Measurements from ENCODE around the gene DPYSL4.
A peak's percentile ranks its signal among the peaks of the same experiment; 100 is the strongest.

The DPYSL4 gene

GRCh38 chr10:132239126-132240031, 52.6 kb downstream of the DPYSL4 start:
- DNase-seq (ENCODE audit: extremely low read depth in 1 of 2, low read depth in 1 of 2): no peak

DNA sequence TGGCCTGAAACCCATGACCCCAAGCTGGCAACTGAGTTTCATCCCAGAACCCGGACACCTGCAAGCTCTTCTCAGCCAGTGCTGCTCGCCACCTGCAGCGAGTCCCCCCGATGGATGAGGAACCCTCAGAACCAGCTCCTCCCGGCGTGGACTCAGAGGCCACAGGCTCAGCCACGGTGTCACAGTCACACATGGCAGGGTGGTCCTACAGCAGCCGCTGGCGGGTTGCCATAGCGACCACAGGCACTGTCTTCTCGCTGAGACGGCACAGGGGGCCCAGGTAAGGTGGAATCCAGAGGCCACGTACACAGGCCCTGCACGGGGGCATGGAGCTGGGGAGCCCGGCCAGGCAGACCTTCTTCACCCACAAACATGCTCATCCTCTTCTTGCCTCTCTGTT, 53.4 kb downstream of the DPYSL4 start:
- DNase-seq (ENCODE audit: extremely low read depth in 1 of 2, low read depth in 1 of 2): no peak

- DNase-seq (ENCODE audit: extremely low read depth in 1 of 2, low read depth in 1 of 2): no peak
Observed at GRCh38 chr10:132240581-132240980, 53.8 kb downstream of the DPYSL4 start.

GRCh38 chr10:132241086-132241485, 54.3 kb downstream of the DPYSL4 start:
- DNase-seq (ENCODE audit: extremely low read depth in 1 of 2, low read depth in 1 of 2): no peak

DNA sequence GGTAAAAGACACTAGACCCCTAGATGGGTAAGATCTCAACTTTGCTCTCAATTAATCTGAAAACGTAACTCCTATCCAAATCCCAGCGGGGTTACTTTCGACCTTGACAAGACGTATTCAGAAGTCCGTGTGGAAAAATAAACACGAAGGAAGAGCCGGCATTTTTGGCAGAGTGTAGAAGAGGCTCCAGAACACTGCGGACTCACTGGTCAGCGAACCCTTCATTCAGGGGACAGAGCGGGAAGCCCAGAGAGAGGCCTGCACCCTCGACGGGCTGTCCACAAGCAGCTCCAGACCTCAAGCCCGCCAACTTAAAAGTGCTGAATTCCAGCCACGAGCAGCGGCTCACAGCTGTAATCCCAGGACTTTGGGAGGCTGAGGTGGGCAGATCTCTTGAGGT, 54.7 kb downstream of the DPYSL4 start:
- DNase-seq (ENCODE audit: extremely low read depth in 1 of 2, low read depth in 1 of 2): no peak

DNA sequence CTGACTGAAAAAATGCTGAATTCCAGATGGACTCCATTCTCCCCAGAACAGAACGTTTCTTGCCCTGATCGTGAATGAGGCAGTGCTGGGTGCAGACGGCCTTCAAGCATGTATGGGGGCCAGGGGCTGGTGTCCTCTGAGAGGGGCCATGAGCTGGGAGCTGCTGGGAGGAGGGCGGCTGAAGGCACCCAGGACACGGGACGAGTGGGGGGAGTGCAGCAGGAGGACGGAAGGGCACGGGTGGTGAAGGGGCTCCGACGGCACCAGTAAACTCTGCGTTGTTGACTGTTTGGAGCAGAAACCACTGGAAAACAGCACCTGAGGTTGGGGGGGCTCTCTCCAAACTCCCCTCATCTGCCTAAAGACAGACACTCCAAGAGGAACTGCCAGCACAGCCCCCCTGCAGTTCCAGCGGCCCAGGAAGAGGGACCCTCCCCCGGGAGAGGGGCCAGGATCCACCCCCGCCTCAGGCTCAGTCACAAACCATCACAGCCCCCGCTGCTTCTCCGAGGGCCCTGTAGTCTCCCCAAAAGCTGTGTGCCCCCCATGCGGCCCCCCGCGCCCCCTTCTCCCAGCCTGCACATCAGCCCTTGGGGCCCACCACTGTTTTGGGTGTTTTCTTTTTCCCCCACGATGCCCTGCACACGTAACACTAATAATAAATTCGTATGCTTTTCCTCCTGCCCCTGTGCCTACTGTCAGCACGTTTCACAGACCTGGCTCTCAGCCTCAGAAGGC, 55.5 kb downstream of the DPYSL4 start:
- no peak for DNase-seq (ENCODE audit: extremely low read depth in 1 of 2, low read depth in 1 of 2)

- no peak for DNase-seq (ENCODE audit: extremely low read depth in 1 of 2, low read depth in 1 of 2)
Observed at GRCh38 chr10:132243141-132243540, 56.4 kb downstream of the DPYSL4 start.

- no peak for DNase-seq (ENCODE audit: extremely low read depth in 1 of 2, low read depth in 1 of 2)
Observed at GRCh38 chr10:132243626-132244025, 56.9 kb downstream of the DPYSL4 start.

DNA sequence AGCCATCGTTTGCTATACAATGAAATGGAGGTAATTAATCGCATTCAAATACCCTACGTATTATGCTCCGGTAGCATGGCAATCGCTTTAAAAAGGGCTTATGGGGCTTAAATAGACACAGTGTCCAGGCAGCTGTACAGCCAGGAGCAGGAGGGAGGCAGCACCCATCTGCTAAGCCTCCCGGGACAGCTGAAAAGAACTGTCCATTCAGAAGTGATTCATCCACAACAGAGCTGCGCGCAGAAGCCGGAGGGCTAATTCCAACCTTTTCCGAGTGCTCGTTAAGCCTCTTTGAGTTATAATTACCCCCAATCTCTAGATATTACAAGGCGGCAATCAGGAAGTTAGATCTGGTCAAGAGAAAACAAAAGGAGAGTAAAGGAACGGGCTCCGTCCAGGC, 58.3 kb downstream of the DPYSL4 start:
- DNase-seq (ENCODE audit: extremely low read depth in 1 of 2, low read depth in 1 of 2): no peak

- DNase-seq (ENCODE audit: extremely low read depth in 1 of 2, low read depth in 1 of 2): no peak
Observed at GRCh38 chr10:132246296-132246695, 59.5 kb downstream of the DPYSL4 start.

- no peak for DNase-seq (ENCODE audit: extremely low read depth in 1 of 2, low read depth in 1 of 2)
Observed at GRCh38 chr10:132247943-132248342, 61.2 kb downstream of the DPYSL4 start.

- peak in 1 of 2 donors; percentile 50 for DNase-seq (ENCODE audit: extremely low read depth in 1 of 2, low read depth in 1 of 2)
Observed at GRCh38 chr10:132248455-132249225, 61.9 kb downstream of the DPYSL4 start.

GRCh38 chr10:132249226-132249724, 62.5 kb downstream of the DPYSL4 start:
- DNase-seq (ENCODE audit: extremely low read depth in 1 of 2, low read depth in 1 of 2): no peak

DNA sequence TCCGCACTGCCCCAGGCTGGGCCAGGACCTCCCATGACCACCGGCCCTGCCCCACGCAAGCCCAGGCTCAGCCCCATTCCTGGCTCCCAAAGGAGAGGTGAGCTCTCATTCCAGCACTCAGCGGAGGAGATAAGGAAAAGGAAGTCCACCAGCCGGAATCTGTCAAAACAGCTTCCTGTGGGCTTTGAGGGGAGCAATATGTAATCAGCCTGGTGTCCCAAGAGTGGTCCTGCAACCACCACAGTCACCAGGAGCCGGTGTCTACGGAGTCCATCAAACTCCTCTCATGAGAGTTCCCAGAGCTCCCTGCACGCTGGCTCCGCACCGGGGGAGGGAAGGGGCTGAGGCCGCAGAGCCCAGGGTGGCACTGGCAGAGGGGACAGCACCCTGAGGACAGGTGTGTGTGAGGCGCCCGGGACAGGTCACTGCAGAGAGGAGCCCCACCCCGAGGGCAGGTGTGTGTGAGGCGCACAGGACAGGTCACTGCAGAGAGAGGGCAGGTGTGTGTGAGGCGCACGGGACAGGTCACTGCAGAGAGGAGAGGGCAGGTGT, 63.2 kb downstream of the DPYSL4 start:
- DNase-seq (ENCODE audit: extremely low read depth in 1 of 2, low read depth in 1 of 2): no peak

DNA sequence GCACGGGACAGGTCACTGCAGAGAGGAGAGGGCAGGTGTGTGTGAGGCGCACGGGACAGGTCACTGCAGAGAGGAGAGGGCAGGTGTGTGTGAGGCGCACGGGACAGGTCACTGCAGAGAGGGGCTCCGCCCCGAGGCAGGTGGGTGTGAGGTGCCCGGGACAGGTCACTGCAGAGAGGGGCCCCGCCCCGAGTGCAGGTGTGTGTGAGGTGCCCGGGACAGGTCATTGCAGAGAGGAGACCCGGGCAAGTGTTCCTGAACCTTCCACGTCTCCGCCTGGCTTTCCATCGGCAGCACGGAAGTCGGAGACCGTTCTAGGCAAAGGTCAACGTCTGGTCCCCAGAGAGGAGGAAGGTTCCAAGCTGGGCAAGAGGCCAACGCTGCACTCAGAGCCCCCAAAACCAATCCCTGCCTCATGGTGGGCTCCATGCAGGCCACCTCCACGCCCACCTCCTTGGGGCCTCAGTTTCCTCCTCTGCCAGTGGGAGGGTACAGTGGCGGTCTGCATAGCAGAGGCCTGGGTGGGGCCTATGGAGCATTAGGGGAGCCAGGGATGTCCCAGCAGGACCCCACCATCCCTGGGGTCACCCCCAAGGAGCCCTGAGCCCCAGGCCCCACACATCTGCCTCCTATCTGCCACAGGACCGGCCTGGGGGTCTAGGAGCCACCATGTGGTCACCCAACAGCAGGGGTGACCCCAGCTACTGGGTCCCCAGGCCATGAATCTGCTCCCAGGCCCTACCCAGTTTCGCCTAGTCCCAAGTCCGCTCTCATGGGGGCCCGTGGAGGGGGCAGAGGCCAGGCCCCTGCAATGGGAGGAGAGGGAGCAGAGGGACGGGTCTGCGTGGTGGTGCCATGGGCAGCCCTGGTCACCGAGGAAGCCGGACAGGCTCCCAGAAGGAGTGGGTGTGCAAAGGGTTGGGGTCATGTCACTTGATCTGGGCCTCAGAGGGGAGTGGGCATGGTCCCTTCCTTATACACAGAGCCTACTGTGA, 64.0 kb downstream of the DPYSL4 start:
- no peak for DNase-seq (ENCODE audit: extremely low read depth in 1 of 2, low read depth in 1 of 2)

DNA sequence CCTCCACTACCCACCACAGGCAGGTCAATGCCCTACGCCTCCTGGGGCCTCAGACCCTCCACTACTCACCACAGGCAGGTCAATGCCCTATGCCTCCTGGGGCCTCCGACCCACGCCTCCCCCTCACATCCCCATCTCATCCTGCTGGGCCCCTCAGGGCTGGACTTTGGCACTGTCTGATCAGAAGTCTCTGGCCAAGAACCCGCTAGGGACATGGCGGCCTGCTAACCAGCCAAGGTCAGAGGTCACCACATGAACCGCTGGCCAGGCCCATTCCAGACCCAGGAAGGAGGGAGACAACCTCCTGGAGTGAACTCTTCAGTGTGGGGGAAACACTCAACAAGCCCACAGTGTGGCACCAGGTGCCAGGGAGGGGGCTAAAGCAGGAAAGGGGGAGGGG, 65.2 kb downstream of the DPYSL4 start:
- DNase-seq (ENCODE audit: extremely low read depth in 1 of 2, low read depth in 1 of 2): no peak

DNA sequence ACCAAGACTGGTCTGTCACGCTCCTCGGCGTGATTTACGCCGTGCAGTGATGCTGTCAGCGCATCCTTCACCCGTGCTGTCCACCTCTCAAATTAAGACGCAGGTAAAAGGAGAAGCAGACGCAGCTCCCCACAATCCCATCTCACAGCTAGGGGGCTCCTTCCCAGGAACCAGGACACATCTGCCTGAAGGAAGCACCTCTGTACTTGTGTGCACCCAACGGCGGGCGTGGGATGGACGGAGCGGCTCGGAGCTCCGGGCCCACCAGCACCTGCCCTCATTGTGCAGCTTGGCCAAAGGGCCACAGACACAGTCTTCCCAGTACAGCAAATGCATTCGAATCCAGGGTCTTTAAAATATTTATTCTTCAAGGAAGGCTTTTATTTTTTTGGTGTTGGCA, 65.7 kb downstream of the DPYSL4 start:
- no peak for DNase-seq (ENCODE audit: extremely low read depth in 1 of 2, low read depth in 1 of 2)

- DNase-seq (ENCODE audit: extremely low read depth in 1 of 2, low read depth in 1 of 2): no peak
Observed at GRCh38 chr10:132253092-132253687, 66.4 kb downstream of the DPYSL4 start.

GRCh38 chr10:132254841-132255240, 68.1 kb downstream of the DPYSL4 start:
- DNase-seq (ENCODE audit: extremely low read depth in 1 of 2, low read depth in 1 of 2): no peak

Data from stimulated activated CD8-positive, alpha-beta memory T cell treated with anti-CD3 and anti-CD28 coated beads, Interleukin-7, amount 100 ng/mL, for 48 hours (primary cell).